ENCODE measurements around the gene TP53TG5.

The TP53TG5 gene

DNA sequence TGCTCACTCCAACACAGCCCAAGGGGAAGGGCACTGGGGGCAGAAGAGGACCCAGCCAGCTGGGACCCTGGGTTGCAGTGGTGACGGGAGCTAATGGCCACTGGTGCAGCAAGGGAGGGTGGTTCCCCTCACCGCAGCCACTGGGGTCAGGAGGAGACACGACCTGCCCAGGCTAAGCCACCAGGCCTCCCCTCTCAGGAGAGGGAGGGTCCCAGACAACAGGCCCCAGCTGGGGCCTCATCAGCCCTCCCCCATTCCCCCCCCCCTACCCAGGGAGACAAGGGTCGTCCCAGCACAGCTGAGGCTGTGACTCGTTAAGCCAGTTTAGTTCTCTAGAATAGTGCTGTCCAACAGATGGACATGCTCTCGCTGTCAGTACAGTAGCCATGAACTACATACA, 52.8 kb downstream of the TP53TG5 start:
- no peaks in the 10 kb centered on the region for H3K27me3 ChIP-seq

DNA sequence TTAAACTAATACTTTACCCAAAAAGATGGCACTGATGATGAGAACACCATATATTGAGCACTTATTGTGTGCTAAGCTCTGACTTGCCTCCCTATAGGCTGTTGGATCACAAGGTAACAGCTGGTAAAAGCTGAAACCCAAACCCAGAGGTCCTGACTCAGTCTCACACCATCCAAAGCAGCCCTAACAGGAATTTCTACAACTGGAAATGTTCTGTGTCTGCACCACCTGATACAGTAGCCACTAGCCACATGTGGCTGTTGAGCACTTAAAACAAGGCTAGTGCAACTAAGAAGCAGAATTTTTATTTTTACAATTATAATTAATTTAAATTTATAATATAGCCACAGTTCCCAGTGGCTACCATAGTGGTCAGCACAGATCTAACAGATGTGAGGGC, 54.4 kb downstream of the TP53TG5 start:
- Histone ChIP-seq H3K27me3 (no peaks in the 10 kb centered on the region), H3K4me3 (ENCODE audit: low read depth in 1 of 2, low read length in 1 of 2) (no peak overlapping the region), H3K27ac (no peak overlapping the region), H3K9me3 (no peaks in the 10 kb centered on the region), H3K4me1 (ENCODE audit: control insufficient read depth in 1 of 2, insufficient read depth in 1 of 2, low read depth in 1 of 2, low read length in 1 of 2) (peaks cover 8 to 19% of the 10 kb centered on the region in 2 experiments), H3K36me3 (no peaks in the 10 kb centered on the region)
- TF ChIP-seq, protein P1, sequence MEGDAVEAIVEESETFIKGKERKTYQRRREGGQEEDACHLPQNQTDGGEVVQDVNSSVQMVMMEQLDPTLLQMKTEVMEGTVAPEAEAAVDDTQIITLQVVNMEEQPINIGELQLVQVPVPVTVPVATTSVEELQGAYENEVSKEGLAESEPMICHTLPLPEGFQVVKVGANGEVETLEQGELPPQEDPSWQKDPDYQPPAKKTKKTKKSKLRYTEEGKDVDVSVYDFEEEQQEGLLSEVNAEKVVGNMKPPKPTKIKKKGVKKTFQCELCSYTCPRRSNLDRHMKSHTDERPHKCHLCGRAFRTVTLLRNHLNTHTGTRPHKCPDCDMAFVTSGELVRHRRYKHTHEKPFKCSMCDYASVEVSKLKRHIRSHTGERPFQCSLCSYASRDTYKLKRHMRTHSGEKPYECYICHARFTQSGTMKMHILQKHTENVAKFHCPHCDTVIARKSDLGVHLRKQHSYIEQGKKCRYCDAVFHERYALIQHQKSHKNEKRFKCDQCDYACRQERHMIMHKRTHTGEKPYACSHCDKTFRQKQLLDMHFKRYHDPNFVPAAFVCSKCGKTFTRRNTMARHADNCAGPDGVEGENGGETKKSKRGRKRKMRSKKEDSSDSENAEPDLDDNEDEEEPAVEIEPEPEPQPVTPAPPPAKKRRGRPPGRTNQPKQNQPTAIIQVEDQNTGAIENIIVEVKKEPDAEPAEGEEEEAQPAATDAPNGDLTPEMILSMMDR (IDR thresholded peaks at IDR 0.05), result no peak

More for the DNA sequence above, 52.8 kb downstream of the TP53TG5 start:
- Histone ChIP-seq H3K4me1 (ENCODE audit: control insufficient read depth in 1 of 2, insufficient read depth in 1 of 2, low read depth in 1 of 2, low read length in 1 of 2) (peaks cover 0 to 10% of the 10 kb centered on the region in 2 experiments), H3K9me3 (no peaks in the 10 kb centered on the region), H3K27ac (no peak overlapping the region), H3K4me3 (ENCODE audit: low read depth in 1 of 2, low read length in 1 of 2) (no peak overlapping the region), H3K36me3 (no peaks in the 10 kb centered on the region)
- TF ChIP-seq, protein P1 (IDR thresholded peaks at IDR 0.05), result no peak

DNA sequence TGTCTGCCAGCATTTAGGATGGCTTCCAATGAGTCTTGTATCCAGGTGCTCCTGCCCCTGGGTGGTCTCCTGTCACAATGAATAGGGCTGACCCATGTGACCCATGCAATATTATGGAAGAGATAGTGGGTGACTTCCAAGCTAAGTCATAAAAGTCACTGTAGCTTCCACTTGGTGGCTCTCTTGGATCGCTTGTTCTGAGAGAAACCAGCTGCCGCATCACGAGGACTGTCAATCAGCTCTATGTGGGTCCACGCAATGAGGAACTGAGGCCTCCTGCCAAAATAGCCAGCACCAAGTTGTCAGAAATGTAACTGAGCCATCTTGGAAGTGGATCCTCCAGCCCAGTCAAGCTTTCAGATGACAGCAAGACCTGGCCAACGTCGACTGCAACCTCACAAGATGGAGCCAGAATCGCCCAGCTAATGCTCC, 55.2 kb downstream of the TP53TG5 start:
- no peaks in the 10 kb centered on the region for H3K36me3 ChIP-seq
- H3K27ac ChIP-seq, result no peak overlapping the region
- H3K9me3 ChIP-seq, result no peaks in the 10 kb centered on the region
- TF ChIP-seq, protein P1 (IDR thresholded peaks at IDR 0.05), result no peak
- H3K4me1 ChIP-seq (ENCODE audit: control insufficient read depth in 1 of 2, insufficient read depth in 1 of 2, low read depth in 1 of 2, low read length in 1 of 2), result peaks cover 9 to 19% of the 10 kb centered on the region in 2 experiments
- H3K27me3 ChIP-seq, result peaks cover 4% of the 10 kb centered on the region
- no peak overlapping the region for H3K4me3 ChIP-seq (ENCODE audit: low read depth in 1 of 2, low read length in 1 of 2)
